CD4-positive, alpha-beta T cell (primary cell): ENCODE results near the gene SPATS2L. TPM values are rescaled to one million over a fixed set of nuclear protein-coding genes. Genes with fewer than 3 reads are reported as not detected.

Experiments used
- ATAC-seq: fragments of 200-7000 bp; cut with Tn5 transposase; one replicate; pipeline ENCODE4 v1.10.0; 2022; ENCODE audit warnings: mild to moderate bottlenecking; ENCODE audit not compliant: poor library complexity
- CTCF ChIA-PET: fragments of 350-600 bp; sonication (Branson Sonifier 250); formaldehyde crosslinking; loops from one replicate; lab custom pipeline; 2021; ENCODE audit warnings: antibody characterized with exemption, inconsistent platforms; lab: Charles Lee
- POLR2A ChIA-PET: fragments of 350-600 bp; sonication (Branson Sonifier 250); formaldehyde crosslinking; loops from one replicate; lab custom pipeline; 2021; ENCODE audit warnings: antibody characterized with exemption, inconsistent platforms; lab: Charles Lee
- DNase-seq, 14 experiments: peaks; one replicate each; pipeline ENCODE4 v3.0.0-alpha.2; 2013 to 2020; ENCODE audit warnings: mixed read lengths in 2 of 14
- H3K27ac ChIP-seq, 2 donors: one replicate each; pipeline versions ENCODE4 v1.5.1 to v1.7.0; 2013; ENCODE audit warnings: low read length in 2 of 2, low read depth in 1 of 2, mild to moderate bottlenecking in 1 of 2
- H3K27me3 ChIP-seq, 2 experiments: 1 replicate in 1 of 2; 2 replicates in 1 of 2; pipeline versions ENCODE4 v1.6.1 to v1.7.0; 2013; ENCODE audit warnings: low read length in 2 of 2, control low read depth in 1 of 2, mild to moderate bottlenecking in 1 of 2, moderate library complexity in 1 of 2; ENCODE audit not compliant: insufficient read depth in 2 of 2, control insufficient read depth in 1 of 2
- H3K36me3 ChIP-seq: one replicate; pipeline ENCODE4 v1.6.1; 2013; ENCODE audit warnings: low read length, control low read depth; ENCODE audit not compliant: insufficient read depth
- H3K4me1 ChIP-seq: one replicate; pipeline ENCODE4 v1.6.1; 2013; ENCODE audit warnings: low read length, control low read depth; ENCODE audit not compliant: insufficient read depth
- H3K4me3 ChIP-seq: one replicate; pipeline ENCODE4 v1.5.1; 2013; ENCODE audit warnings: mild to moderate bottlenecking, low read length, moderate library complexity
- H3K9me3 ChIP-seq, 2 experiments: 1 replicate in 1 of 2; 2 replicates in 1 of 2; pipeline versions ENCODE4 v1.6.1 to v1.7.0; 2013; ENCODE audit warnings: low read length in 2 of 2, mild to moderate bottlenecking in 2 of 2, control low read depth in 1 of 2, moderate library complexity in 1 of 2; ENCODE audit not compliant: control insufficient read depth in 1 of 2, insufficient read depth in 1 of 2
- H3K27ac Mint-ChIP-seq: one replicate; pipeline ENCODE4 v1.8.0; 2020; ENCODE audit warnings: mixed read lengths
- H3K27me3 Mint-ChIP-seq: one replicate; pipeline ENCODE4 v1.8.0; 2021; ENCODE audit warnings: mixed read lengths
- H3K36me3 Mint-ChIP-seq: one replicate; pipeline ENCODE4 v1.8.0; 2021; ENCODE audit warnings: low read depth, mixed read lengths
- H3K4me1 Mint-ChIP-seq: one replicate; pipeline ENCODE4 v1.8.0; 2021; ENCODE audit warnings: low read depth, mixed read lengths
- H3K4me3 Mint-ChIP-seq: one replicate; pipeline ENCODE4 v1.8.0; 2020; ENCODE audit warnings: mild to moderate bottlenecking, mixed read lengths
- H3K9me3 Mint-ChIP-seq: one replicate; pipeline ENCODE4 v1.8.0; 2020; ENCODE audit warnings: mixed read lengths
- CTCF ChIP-seq: fragments of 200-600 bp; IDR thresholded peaks from one replicate; pipeline ENCODE4 v1.8.0; 2022; ENCODE audit warnings: antibody characterized with exemption, mild to moderate bottlenecking
- intact Hi-C, 2 experiments: fragments of 100-400 bp; cut with DNase I in 1 of 2; cut with micrococcal nuclease in 1 of 2; formaldehyde crosslinking; loops; one replicate each; pipeline versions ENCODE4 v1.15.1 to v1.9.0; 2023 to 2025; cut with DNase I, micrococcal nuclease
- total RNA-seq, 174 experiments: library from RNA in 2 of 174; stranded (reverse) in 2 of 174; gene quantifications; one replicate each; pipeline ENCODE4 v1.2.3 and lab custom pipeline; 2021 to 2026

The SPATS2L gene
- total RNA-seq, 2 experiments from 2014 or later = 4.0 to 4.4 TPM

- H3K4me1 ChIP-seq = no peaks in the 10 kb centered on the region
- Mint-ChIP-seq H3K27ac (no peak overlapping the region), H3K9me3 (no peaks in the 10 kb centered on the region), H3K36me3 (no peaks in the 10 kb centered on the region), H3K27me3 (peaks cover 6% of the 10 kb centered on the region), H3K4me3 (no peak overlapping the region), H3K4me1 (no peaks in the 10 kb centered on the region)
- no peak overlapping the region for H3K4me3 ChIP-seq
- DNase-seq (no peak), ATAC-seq (no peak)
- CTCF ChIA-PET = no interaction called here
- no peaks in the 10 kb centered on the region for H3K36me3 ChIP-seq
- no peak overlapping the region for H3K27ac ChIP-seq
- no peaks in the 10 kb centered on the region for H3K9me3 ChIP-seq
- intact Hi-C loops = no loop called here
- POLR2A ChIA-PET = no interaction called here
- TF ChIP-seq CTCF = no peak
- no peaks in the 10 kb centered on the region for H3K27me3 ChIP-seq
Measured at GRCh38 chr2:200318940-200319435, 12.5 kb downstream of the SPATS2L start.

DNA sequence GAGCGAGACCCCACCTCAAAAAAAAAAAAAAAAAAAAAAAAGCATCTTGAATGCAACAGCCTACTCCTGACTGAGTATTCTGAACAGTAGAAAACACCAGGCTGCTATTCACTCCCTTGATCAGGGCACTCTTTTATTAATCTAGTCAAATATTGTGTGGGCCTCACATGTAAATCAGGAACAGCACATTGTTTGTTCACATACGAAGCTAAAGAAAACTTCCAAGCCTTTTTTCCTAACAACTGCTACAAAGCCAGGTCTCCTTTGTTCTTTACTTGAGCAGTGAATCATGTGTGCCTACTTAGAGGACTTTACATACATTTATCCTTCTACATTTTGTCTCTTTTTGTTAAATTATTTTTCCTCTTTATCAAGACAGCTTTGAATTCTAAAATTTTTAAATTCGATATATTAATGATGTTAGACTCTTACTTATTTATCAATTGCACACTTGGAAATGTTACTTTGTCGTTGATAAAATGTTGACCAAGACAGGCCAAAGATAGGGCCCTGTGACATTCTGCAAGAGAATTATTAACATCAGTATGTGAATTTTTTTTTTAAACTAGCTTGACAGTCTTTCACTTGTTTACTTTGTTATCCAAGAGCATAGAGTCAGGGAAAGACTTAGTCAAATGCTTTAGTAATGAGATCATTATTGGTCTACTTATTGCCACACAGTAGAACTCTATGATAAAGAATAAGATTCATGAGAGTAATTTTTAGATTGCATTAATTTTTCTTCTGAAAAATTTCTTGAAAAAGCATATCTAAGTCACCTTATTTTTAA, 13.2 kb downstream of the SPATS2L start:
- no peak overlapping the region for H3K4me3 ChIP-seq
- no peak overlapping the region for H3K27ac Mint-ChIP-seq
- no peak overlapping the region for H3K4me3 Mint-ChIP-seq
- H3K27ac ChIP-seq = no peak overlapping the region
- no peaks in the 10 kb centered on the region for H3K4me1 ChIP-seq
- H3K36me3 Mint-ChIP-seq = no peaks in the 10 kb centered on the region
- H3K9me3 ChIP-seq = no peaks in the 10 kb centered on the region
- H3K27me3 Mint-ChIP-seq = no peaks in the 10 kb centered on the region
- no peak for ATAC-seq
- no peak for TF ChIP-seq CTCF
- ChIA-PET CTCF (no interaction called here), POLR2A (no interaction called here)
- DNase-seq = no peak
- H3K9me3 Mint-ChIP-seq = no peaks in the 10 kb centered on the region
- H3K27me3 ChIP-seq = no peaks in the 10 kb centered on the region
- H3K36me3 ChIP-seq = no peaks in the 10 kb centered on the region
- no peaks in the 10 kb centered on the region for H3K4me1 Mint-ChIP-seq
- intact Hi-C loops = no loop called here

DNA sequence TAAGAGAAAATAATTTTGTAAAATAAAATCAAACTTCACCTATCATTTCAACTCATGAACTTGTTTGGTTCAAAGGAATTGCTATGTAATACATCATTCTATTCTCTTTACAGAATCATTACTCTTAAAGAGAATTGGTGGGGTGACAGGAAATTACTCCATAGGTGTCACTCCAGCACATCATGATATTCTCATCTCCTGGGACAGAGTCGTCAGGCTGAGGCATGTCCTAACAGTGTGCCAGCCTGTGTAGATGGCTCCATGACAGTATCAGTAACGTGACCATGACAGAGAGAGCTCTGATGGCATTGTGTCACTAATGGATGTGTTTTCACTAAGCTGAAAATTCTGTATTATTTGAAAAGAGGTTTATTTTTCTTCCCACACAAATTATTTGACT, 13.9 kb downstream of the SPATS2L start:
- Histone ChIP-seq H3K9me3 (no peaks in the 10 kb centered on the region), H3K27ac (no peak overlapping the region), H3K4me3 (no peak overlapping the region), H3K4me1 (no peaks in the 10 kb centered on the region), H3K36me3 (no peaks in the 10 kb centered on the region), H3K27me3 (no peaks in the 10 kb centered on the region)
- no peak overlapping the region for H3K27ac Mint-ChIP-seq
- no peaks in the 10 kb centered on the region for H3K9me3 Mint-ChIP-seq
- DNase-seq (no peak), ATAC-seq (no peak)
- ChIA-PET CTCF (no interaction called here), POLR2A (no interaction called here)
- no peak overlapping the region for H3K4me3 Mint-ChIP-seq
- H3K36me3 Mint-ChIP-seq = no peaks in the 10 kb centered on the region
- H3K27me3 Mint-ChIP-seq = no peaks in the 10 kb centered on the region
- no peaks in the 10 kb centered on the region for H3K4me1 Mint-ChIP-seq
- intact Hi-C loops = no loop called here
- no peak for TF ChIP-seq CTCF
